ENCODE results near the gene ABCC9.

The ABCC9 gene

GRCh38 chr12:21971344-21971743, 30.1 kb upstream of the ABCC9 start:
- H3K9me3 ChIP-seq = no peaks in the 10 kb centered on the region
- no peak overlapping the region for H3K27ac ChIP-seq
- TF ChIP-seq, protein P1, sequence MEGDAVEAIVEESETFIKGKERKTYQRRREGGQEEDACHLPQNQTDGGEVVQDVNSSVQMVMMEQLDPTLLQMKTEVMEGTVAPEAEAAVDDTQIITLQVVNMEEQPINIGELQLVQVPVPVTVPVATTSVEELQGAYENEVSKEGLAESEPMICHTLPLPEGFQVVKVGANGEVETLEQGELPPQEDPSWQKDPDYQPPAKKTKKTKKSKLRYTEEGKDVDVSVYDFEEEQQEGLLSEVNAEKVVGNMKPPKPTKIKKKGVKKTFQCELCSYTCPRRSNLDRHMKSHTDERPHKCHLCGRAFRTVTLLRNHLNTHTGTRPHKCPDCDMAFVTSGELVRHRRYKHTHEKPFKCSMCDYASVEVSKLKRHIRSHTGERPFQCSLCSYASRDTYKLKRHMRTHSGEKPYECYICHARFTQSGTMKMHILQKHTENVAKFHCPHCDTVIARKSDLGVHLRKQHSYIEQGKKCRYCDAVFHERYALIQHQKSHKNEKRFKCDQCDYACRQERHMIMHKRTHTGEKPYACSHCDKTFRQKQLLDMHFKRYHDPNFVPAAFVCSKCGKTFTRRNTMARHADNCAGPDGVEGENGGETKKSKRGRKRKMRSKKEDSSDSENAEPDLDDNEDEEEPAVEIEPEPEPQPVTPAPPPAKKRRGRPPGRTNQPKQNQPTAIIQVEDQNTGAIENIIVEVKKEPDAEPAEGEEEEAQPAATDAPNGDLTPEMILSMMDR (IDR thresholded peaks at IDR 0.05) = no peak
- H3K4me3 ChIP-seq (ENCODE audit: low read depth in 1 of 2, low read length in 1 of 2) = no peak overlapping the region
- H3K4me1 ChIP-seq (ENCODE audit: control insufficient read depth in 1 of 2, insufficient read depth in 1 of 2, low read depth in 1 of 2, low read length in 1 of 2) = no peaks in the 10 kb centered on the region
- H3K36me3 ChIP-seq = no peaks in the 10 kb centered on the region
- no peaks in the 10 kb centered on the region for H3K27me3 ChIP-seq

DNA sequence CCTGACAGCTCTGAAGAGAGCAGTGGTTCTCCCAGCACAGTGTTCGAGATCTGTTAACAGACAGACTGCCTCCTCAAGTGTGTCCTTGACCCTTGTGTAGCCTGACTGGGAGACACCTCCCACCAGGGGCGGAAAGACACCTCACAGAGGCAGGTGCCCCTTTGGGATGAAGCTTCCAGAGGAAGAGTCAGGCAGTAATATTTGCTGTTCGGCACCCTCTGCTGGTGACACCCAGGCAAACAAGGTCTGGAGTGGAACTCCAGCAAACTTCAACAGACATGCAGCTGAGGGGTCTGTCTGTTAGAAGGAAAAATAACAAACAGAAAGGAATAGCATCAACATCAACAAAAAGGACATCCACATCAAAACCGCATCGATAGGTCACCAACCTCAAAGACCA, 21.6 kb upstream of the ABCC9 start:
- TF ChIP-seq, protein P1 (IDR thresholded peaks at IDR 0.05) = no peak
- H3K9me3 ChIP-seq = no peaks in the 10 kb centered on the region
- no peak overlapping the region for H3K27ac ChIP-seq
- no peaks in the 10 kb centered on the region for H3K4me1 ChIP-seq (ENCODE audit: control insufficient read depth in 1 of 2, insufficient read depth in 1 of 2, low read depth in 1 of 2, low read length in 1 of 2)
- no peaks in the 10 kb centered on the region for H3K36me3 ChIP-seq
- H3K27me3 ChIP-seq = no peaks in the 10 kb centered on the region
- no peak overlapping the region for H3K4me3 ChIP-seq (ENCODE audit: low read depth in 1 of 2, low read length in 1 of 2)

- Histone ChIP-seq H3K27ac (no peak overlapping the region), H3K27me3 (no peaks in the 10 kb centered on the region), H3K4me3 (ENCODE audit: low read depth in 1 of 2, low read length in 1 of 2) (no peak overlapping the region), H3K9me3 (no peaks in the 10 kb centered on the region), H3K4me1 (ENCODE audit: control insufficient read depth in 1 of 2, insufficient read depth in 1 of 2, low read depth in 1 of 2, low read length in 1 of 2) (no peaks in the 10 kb centered on the region), H3K36me3 (no peaks in the 10 kb centered on the region)
- TF ChIP-seq, protein P1 (IDR thresholded peaks at IDR 0.05) = no peak
Observed at GRCh38 chr12:21962236-21962635, 21.0 kb upstream of the ABCC9 start.

- H3K4me3 ChIP-seq (ENCODE audit: low read depth in 1 of 2, low read length in 1 of 2) = no peak overlapping the region
- H3K27me3 ChIP-seq = no peaks in the 10 kb centered on the region
- TF ChIP-seq, protein P1 (IDR thresholded peaks at IDR 0.05) = no peak
Observed at GRCh38 chr12:21950649-21951048, 9.4 kb upstream of the ABCC9 start.

DNA sequence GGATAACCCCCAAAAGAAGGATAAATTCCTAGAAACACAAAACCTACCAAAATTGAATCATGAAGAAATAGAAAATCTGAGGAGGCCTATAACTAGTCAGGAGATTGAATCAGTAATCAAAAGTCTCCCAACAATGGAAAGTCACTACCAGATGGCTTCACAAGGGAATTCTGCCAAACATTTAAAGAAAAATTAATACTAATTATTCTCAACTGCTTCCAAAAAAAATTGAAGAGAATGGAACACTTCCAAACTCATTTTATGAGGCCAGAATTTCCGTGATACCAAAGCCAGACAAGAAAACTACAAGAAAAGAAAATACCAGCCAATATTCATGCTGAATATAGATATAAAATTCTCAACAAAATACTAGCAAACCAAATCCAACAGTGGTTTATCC, 7.8 kb upstream of the ABCC9 start:
- H3K9me3 ChIP-seq = no peaks in the 10 kb centered on the region
- H3K4me3 ChIP-seq (ENCODE audit: low read depth in 1 of 2, low read length in 1 of 2) = no peak overlapping the region
- H3K27ac ChIP-seq = no peak overlapping the region
- H3K27me3 ChIP-seq = peaks cover 5% of the 10 kb centered on the region
- H3K36me3 ChIP-seq = no peaks in the 10 kb centered on the region
- TF ChIP-seq, protein P1 (IDR thresholded peaks at IDR 0.05) = no peak
- no peaks in the 10 kb centered on the region for H3K4me1 ChIP-seq (ENCODE audit: control insufficient read depth in 1 of 2, insufficient read depth in 1 of 2, low read depth in 1 of 2, low read length in 1 of 2)

More at GRCh38 chr12:21950649-21951048, 9.4 kb upstream of the ABCC9 start:
- Histone ChIP-seq H3K36me3 (no peaks in the 10 kb centered on the region), H3K9me3 (no peaks in the 10 kb centered on the region), H3K27ac (no peak overlapping the region), H3K4me1 (ENCODE audit: control insufficient read depth in 1 of 2, insufficient read depth in 1 of 2, low read depth in 1 of 2, low read length in 1 of 2) (no peaks in the 10 kb centered on the region)

- Histone ChIP-seq H3K36me3 (no peaks in the 10 kb centered on the region), H3K27ac (no peak overlapping the region)
- TF ChIP-seq, protein P1 (IDR thresholded peaks at IDR 0.05) = no peak
Observed at GRCh38 chr12:21946983-21947382, 5.8 kb upstream of the ABCC9 start.

More at GRCh38 chr12:21946983-21947382, 5.8 kb upstream of the ABCC9 start:
- H3K27me3 ChIP-seq = peaks cover 25% of the 10 kb centered on the region
- H3K4me1 ChIP-seq (ENCODE audit: control insufficient read depth in 1 of 2, insufficient read depth in 1 of 2, low read depth in 1 of 2, low read length in 1 of 2) = no peaks in the 10 kb centered on the region
- no peak overlapping the region for H3K4me3 ChIP-seq (ENCODE audit: low read depth in 1 of 2, low read length in 1 of 2)
- no peaks in the 10 kb centered on the region for H3K9me3 ChIP-seq

All from neutrophil (primary cell).